ENCODE measurements around the gene TNNT3.

The TNNT3 gene

GRCh38 chr11:1923201-1923956 is 3.9 kb downstream of the TNNT3 start:
- no peaks in the 10 kb centered on the region for H3K4me1 ChIP-seq (ENCODE audit: control insufficient read depth, insufficient read depth, low read length, poor library complexity, severe bottlenecking)
- H3K9me3 ChIP-seq (ENCODE audit: control insufficient read depth, low read length) = no peaks in the 10 kb centered on the region
- H3K27ac ChIP-seq (ENCODE audit: insufficient read depth, low read length, poor library complexity, severe bottlenecking) = no peak overlapping the region
- H3K36me3 ChIP-seq (ENCODE audit: control insufficient read depth, insufficient read depth, low read length) = no peaks in the 10 kb centered on the region
- H3K4me3 ChIP-seq (ENCODE audit: insufficient read depth, low read depth, low read length, poor library complexity, severe bottlenecking) = no peak overlapping the region
- no peaks in the 10 kb centered on the region for H3K27me3 ChIP-seq (replicated peaks; ENCODE audit: control insufficient read depth, insufficient read depth, low read length, poor library complexity, severe bottlenecking)
- DNase-seq = no peak

- Histone ChIP-seq H3K4me3 (ENCODE audit: insufficient read depth, low read depth, low read length, poor library complexity, severe bottlenecking) (no peak overlapping the region), H3K9me3 (ENCODE audit: control insufficient read depth, low read length) (no peaks in the 10 kb centered on the region), H3K4me1 (ENCODE audit: control insufficient read depth, insufficient read depth, low read length, poor library complexity, severe bottlenecking) (no peaks in the 10 kb centered on the region), H3K27ac (ENCODE audit: insufficient read depth, low read length, poor library complexity, severe bottlenecking) (no peak overlapping the region), H3K27me3 (replicated peaks; ENCODE audit: control insufficient read depth, insufficient read depth, low read length, poor library complexity, severe bottlenecking) (no peaks in the 10 kb centered on the region), H3K36me3 (ENCODE audit: control insufficient read depth, insufficient read depth, low read length) (no peaks in the 10 kb centered on the region)
- no peak for DNase-seq
These were observed 4.7 kb downstream of the TNNT3 start for GRCh38 chr11:1924181-1924580.

GRCh38 chr11:1924646-1925372 is 5.3 kb downstream of the TNNT3 start:
- no peak for DNase-seq
- Histone ChIP-seq H3K4me3 (ENCODE audit: insufficient read depth, low read depth, low read length, poor library complexity, severe bottlenecking) (no peak overlapping the region), H3K4me1 (ENCODE audit: control insufficient read depth, insufficient read depth, low read length, poor library complexity, severe bottlenecking) (no peaks in the 10 kb centered on the region), H3K9me3 (ENCODE audit: control insufficient read depth, low read length) (no peaks in the 10 kb centered on the region), H3K36me3 (ENCODE audit: control insufficient read depth, insufficient read depth, low read length) (no peaks in the 10 kb centered on the region), H3K27ac (ENCODE audit: insufficient read depth, low read length, poor library complexity, severe bottlenecking) (no peak overlapping the region), H3K27me3 (replicated peaks; ENCODE audit: control insufficient read depth, insufficient read depth, low read length, poor library complexity, severe bottlenecking) (no peaks in the 10 kb centered on the region)

- H3K27me3 ChIP-seq (replicated peaks; ENCODE audit: control insufficient read depth, insufficient read depth, low read length, poor library complexity, severe bottlenecking) = no peaks in the 10 kb centered on the region
- no peak overlapping the region for H3K4me3 ChIP-seq (ENCODE audit: insufficient read depth, low read depth, low read length, poor library complexity, severe bottlenecking)
- no peak for DNase-seq
- no peaks in the 10 kb centered on the region for H3K36me3 ChIP-seq (ENCODE audit: control insufficient read depth, insufficient read depth, low read length)
- H3K4me1 ChIP-seq (ENCODE audit: control insufficient read depth, insufficient read depth, low read length, poor library complexity, severe bottlenecking) = no peaks in the 10 kb centered on the region
- no peak overlapping the region for H3K27ac ChIP-seq (ENCODE audit: insufficient read depth, low read length, poor library complexity, severe bottlenecking)
- no peaks in the 10 kb centered on the region for H3K9me3 ChIP-seq (ENCODE audit: control insufficient read depth, low read length)
These were observed 6.1 kb downstream of the TNNT3 start for GRCh38 chr11:1925373-1926155.

GRCh38 chr11:1926156-1927025 is 6.9 kb downstream of the TNNT3 start:
- H3K4me1 ChIP-seq (ENCODE audit: control insufficient read depth, insufficient read depth, low read length, poor library complexity, severe bottlenecking) = no peaks in the 10 kb centered on the region
- H3K36me3 ChIP-seq (ENCODE audit: control insufficient read depth, insufficient read depth, low read length) = no peaks in the 10 kb centered on the region
- no peak overlapping the region for H3K4me3 ChIP-seq (ENCODE audit: insufficient read depth, low read depth, low read length, poor library complexity, severe bottlenecking)
- no peaks in the 10 kb centered on the region for H3K27me3 ChIP-seq (replicated peaks; ENCODE audit: control insufficient read depth, insufficient read depth, low read length, poor library complexity, severe bottlenecking)
- no peaks in the 10 kb centered on the region for H3K9me3 ChIP-seq (ENCODE audit: control insufficient read depth, low read length)
- H3K27ac ChIP-seq (ENCODE audit: insufficient read depth, low read length, poor library complexity, severe bottlenecking) = no peak overlapping the region
- DNase-seq = no peak

GRCh38 chr11:1927026-1927847 is 7.7 kb downstream of the TNNT3 start:
- H3K27me3 ChIP-seq (replicated peaks; ENCODE audit: control insufficient read depth, insufficient read depth, low read length, poor library complexity, severe bottlenecking) = no peaks in the 10 kb centered on the region
- H3K4me3 ChIP-seq (ENCODE audit: insufficient read depth, low read depth, low read length, poor library complexity, severe bottlenecking) = no peak overlapping the region
- no peaks in the 10 kb centered on the region for H3K4me1 ChIP-seq (ENCODE audit: control insufficient read depth, insufficient read depth, low read length, poor library complexity, severe bottlenecking)
- H3K27ac ChIP-seq (ENCODE audit: insufficient read depth, low read length, poor library complexity, severe bottlenecking) = no peak overlapping the region
- no peaks in the 10 kb centered on the region for H3K36me3 ChIP-seq (ENCODE audit: control insufficient read depth, insufficient read depth, low read length)
- DNase-seq = no peak
- H3K9me3 ChIP-seq (ENCODE audit: control insufficient read depth, low read length) = no peaks in the 10 kb centered on the region

GRCh38 chr11:1927848-1928469 is 8.5 kb downstream of the TNNT3 start:
- DNase-seq = no peak
- H3K9me3 ChIP-seq (ENCODE audit: control insufficient read depth, low read length) = no peaks in the 10 kb centered on the region
- H3K4me3 ChIP-seq (ENCODE audit: insufficient read depth, low read depth, low read length, poor library complexity, severe bottlenecking) = no peak overlapping the region
- H3K36me3 ChIP-seq (ENCODE audit: control insufficient read depth, insufficient read depth, low read length) = no peaks in the 10 kb centered on the region
- H3K27ac ChIP-seq (ENCODE audit: insufficient read depth, low read length, poor library complexity, severe bottlenecking) = no peak overlapping the region
- H3K4me1 ChIP-seq (ENCODE audit: control insufficient read depth, insufficient read depth, low read length, poor library complexity, severe bottlenecking) = no peaks in the 10 kb centered on the region
- no peaks in the 10 kb centered on the region for H3K27me3 ChIP-seq (replicated peaks; ENCODE audit: control insufficient read depth, insufficient read depth, low read length, poor library complexity, severe bottlenecking)

GRCh38 chr11:1928470-1928890 is 9.0 kb downstream of the TNNT3 start:
- DNase-seq = no peak
- H3K4me3 ChIP-seq (ENCODE audit: insufficient read depth, low read depth, low read length, poor library complexity, severe bottlenecking) = no peak overlapping the region
- no peaks in the 10 kb centered on the region for H3K27me3 ChIP-seq (replicated peaks; ENCODE audit: control insufficient read depth, insufficient read depth, low read length, poor library complexity, severe bottlenecking)
- no peaks in the 10 kb centered on the region for H3K4me1 ChIP-seq (ENCODE audit: control insufficient read depth, insufficient read depth, low read length, poor library complexity, severe bottlenecking)
- H3K27ac ChIP-seq (ENCODE audit: insufficient read depth, low read length, poor library complexity, severe bottlenecking) = no peak overlapping the region
- no peaks in the 10 kb centered on the region for H3K36me3 ChIP-seq (ENCODE audit: control insufficient read depth, insufficient read depth, low read length)
- no peaks in the 10 kb centered on the region for H3K9me3 ChIP-seq (ENCODE audit: control insufficient read depth, low read length)
